ENCODE results near the gene PHOSPHO2.
"Not testable (repeated sequence)": the region's sequence is repeated elsewhere in the genome, so short reads cannot be mapped to it uniquely, and the experiment has no call there.

The PHOSPHO2 gene

DNA sequence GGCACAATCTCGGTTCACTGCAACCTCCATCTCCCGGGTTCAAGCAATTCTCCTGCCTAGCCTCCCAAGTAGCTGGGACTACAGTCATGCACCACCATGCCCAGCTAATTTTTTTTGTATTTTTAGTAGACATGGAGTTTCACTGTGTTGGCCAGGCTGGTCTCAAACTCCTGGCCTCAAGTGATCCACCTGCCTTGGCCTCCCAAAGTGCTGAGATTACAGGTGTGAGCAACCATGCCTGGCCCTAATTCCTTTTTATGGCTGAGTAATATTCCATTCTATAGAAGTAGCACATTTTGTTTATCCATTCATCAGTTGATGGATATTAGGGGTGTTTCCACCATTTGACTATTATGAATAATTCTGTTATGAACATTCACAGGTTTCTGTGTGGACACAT is 9.6 kb upstream of the PHOSPHO2 start:
- not testable (repeated sequence) for DNase-seq

GRCh38 chr2:169686825-169687224 is 7.4 kb upstream of the PHOSPHO2 start:
- not testable (repeated sequence) for DNase-seq

- not testable (repeated sequence) for DNase-seq
Measured at GRCh38 chr2:169687943-169688342, 6.3 kb upstream of the PHOSPHO2 start.

GRCh38 chr2:169690958-169691357 is 3.3 kb upstream of the PHOSPHO2 start:
- no peak for DNase-seq

- DNase-seq: no peak
Measured at GRCh38 chr2:169692718-169693117, 1.6 kb upstream of the PHOSPHO2 start.

DNA sequence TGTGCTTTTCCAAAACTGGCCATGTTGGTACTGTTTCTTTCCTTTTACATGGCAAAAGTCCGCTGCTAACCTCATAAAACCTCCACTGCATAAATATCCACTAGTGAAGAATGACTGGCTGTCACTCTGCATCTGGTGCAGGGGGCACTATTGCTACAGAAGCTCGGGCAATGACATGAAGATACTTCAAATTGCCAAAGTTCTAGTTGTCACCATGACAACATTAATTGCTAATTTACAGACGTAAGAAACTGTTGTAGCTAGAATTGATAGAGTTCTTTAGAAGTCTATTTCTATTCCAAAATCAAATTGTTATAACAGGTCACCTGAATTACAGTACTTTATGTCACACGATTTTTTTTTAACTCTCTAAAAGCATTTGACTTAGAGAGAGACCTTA is 909 bp upstream of the PHOSPHO2 start:
- DNase-seq: no peak

- DNase-seq: no peak
Measured at GRCh38 chr2:169694894-169695260, 608 bp downstream of the PHOSPHO2 start.

- DNase-seq: no peak
Measured at GRCh38 chr2:169696381-169696780, 2.1 kb downstream of the PHOSPHO2 start.

DNA sequence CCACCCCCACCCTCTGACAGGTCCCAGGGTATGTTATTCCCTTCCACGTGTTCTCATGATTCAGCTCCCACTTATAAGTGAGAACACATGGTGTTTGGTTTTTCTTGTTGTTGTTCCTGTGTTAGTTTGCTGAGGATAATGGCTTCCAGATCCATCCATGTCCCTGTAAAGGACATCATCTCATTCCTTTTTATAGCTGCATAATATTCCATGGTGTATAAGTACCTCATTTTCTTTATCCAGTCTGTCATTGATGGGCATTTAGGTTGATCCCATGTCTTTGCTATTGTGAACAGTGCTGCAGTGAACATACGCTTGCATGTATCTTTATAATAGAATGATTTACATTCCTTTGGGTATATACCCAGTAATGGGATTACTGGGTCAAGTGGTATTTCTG is 4.9 kb downstream of the PHOSPHO2 start:
- not testable (repeated sequence) for DNase-seq

- no peak for DNase-seq
Measured at GRCh38 chr2:169702996-169703395, 8.7 kb downstream of the PHOSPHO2 start.

GRCh38 chr2:169704160-169704708 is 10.0 kb downstream of the PHOSPHO2 start:
- DNase-seq: no peak

DNA sequence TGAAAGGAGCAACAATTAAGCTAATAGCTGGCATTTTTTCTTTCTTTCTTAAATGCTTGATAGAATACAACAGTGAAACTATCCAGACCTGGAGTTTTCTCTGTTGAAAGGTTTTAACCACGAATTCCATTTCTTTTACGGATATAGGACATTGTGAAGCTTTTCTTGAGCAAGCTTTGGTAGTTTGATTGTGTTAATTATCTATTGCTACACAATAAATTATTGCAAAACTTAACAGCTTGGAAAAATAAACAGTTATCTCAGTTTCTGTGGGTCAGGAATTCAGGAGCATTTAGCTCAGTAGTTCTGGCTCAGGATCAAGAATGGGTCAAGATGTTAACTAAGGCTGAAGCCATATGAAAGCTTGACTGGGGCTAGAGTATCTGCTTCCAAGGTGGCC is 11.7 kb downstream of the PHOSPHO2 start:
- no peak for DNase-seq

DNA sequence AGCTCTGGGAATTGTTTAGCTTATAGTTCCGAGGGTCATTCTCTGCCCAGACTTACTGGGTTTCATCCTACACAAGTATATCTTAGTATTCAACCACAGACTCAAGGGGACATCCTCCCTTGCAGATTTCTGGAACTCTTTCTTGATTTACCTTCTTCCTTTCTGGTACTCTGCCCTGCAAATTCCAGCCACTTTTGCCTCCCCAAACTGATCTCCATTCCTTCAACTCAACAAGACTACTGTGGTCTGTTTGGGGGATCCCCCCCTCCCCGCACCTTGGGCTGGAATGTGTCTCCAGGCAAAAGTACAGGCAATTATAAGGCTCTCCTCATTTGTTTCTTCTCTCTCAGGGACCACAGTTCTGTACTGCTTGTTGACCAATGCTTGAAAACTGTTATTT is 13.4 kb downstream of the PHOSPHO2 start:
- DNase-seq: no peak

DNA sequence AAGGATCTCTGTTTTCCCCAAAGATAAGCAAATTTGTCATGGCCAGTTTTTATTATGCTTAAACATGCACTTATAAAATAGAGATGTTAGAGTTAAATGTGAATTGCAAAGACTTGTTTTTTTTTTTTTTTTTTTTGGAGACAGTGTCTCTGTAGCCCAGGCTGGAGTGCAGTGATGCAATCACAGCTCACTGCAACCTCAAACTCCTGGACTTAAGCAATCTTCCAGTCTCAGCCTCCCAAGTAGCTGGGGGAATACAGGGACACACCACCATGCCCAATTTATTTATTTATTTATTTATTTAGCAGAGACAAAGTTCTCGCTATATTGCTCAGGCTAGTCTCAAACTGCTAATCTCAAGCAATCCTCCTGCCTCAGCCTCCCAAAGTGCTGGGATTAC is 15.1 kb downstream of the PHOSPHO2 start:
- no peak for DNase-seq

- no peak for DNase-seq
Measured at GRCh38 chr2:169709981-169710380, 15.7 kb downstream of the PHOSPHO2 start.

GRCh38 chr2:169711751-169712509 is 17.7 kb downstream of the PHOSPHO2 start:
- no peak for DNase-seq

GRCh38 chr2:169712791-169713227 is 18.5 kb downstream of the PHOSPHO2 start:
- no peak for DNase-seq

DNA sequence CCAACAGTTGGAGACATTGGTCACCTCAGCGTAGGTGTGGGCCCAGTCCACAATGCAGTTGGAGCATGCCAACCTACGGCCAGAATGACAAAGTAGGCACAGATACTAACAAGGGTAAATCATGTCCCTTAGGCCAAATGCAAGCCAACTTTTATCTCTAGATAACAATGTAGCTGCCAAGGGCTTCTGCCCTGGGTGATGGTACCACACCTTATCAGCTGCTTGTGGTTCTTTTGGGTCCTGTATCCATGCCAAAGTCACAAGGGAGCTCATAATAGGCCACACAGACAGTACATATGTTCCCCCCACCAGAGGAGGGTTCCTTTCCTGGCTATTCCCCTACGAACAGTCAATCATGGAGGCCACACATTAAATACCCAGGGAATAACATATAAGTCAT is 19.1 kb downstream of the PHOSPHO2 start:
- DNase-seq: no peak

GRCh38 chr2:169714699-169715098 is 20.4 kb downstream of the PHOSPHO2 start:
- no peak for DNase-seq

GRCh38 chr2:169715379-169716237 is 21.3 kb downstream of the PHOSPHO2 start:
- no peak for DNase-seq

GRCh38 chr2:169716238-169716886 is 22.1 kb downstream of the PHOSPHO2 start:
- DNase-seq: no peak

DNA sequence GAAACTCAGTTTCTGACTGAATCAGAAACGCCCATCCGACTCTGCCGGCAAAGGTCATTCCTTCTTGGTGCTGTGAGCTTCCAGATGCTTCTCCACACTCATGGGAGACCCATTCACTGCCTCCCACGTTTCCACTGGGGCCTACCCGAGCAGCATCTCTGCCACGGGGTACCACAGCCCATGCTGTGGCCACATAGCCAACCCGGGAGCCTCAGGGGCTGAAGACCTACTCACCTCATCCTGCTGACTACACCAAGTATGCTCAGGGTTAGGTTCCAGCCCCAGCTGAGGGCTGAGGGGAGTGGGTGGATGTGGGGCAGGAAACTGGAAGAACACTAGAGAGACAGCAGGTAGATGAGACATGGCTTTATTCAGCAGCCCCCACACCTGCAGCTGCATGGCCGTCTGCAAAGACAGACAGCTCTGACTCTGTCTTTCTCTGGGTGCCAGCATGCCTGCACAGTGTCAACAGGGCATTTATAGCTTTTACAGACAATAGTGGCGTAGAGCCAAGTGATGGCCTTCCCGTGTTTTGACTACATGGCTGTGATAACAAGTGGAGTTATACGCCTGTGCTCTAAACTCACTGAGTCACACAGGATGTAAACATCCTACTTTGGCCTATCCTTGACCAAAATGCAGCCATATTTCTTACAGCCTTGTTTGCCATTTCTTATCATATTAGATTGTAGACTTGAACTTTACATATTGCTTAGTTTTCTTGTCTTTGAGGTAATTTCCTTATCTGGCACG is 22.8 kb downstream of the PHOSPHO2 start:
- no peak for DNase-seq

GRCh38 chr2:169717691-169718063 is 23.4 kb downstream of the PHOSPHO2 start:
- DNase-seq: no peak

Data from stimulated activated CD4-positive, alpha-beta T cell treated with anti-CD3 and anti-CD28 coated beads, Interleukin-4, amount 100 ng/mL, for 4 hours (primary cell).